Fibroblast of skin of right quadriceps (primary cell): ENCODE data around the gene UNC5A.

Experiments
- DNase-seq: peaks from one replicate; pipeline ENCODE4 v3.0.0-alpha.2; 2013

UNC5A gene

DNA sequence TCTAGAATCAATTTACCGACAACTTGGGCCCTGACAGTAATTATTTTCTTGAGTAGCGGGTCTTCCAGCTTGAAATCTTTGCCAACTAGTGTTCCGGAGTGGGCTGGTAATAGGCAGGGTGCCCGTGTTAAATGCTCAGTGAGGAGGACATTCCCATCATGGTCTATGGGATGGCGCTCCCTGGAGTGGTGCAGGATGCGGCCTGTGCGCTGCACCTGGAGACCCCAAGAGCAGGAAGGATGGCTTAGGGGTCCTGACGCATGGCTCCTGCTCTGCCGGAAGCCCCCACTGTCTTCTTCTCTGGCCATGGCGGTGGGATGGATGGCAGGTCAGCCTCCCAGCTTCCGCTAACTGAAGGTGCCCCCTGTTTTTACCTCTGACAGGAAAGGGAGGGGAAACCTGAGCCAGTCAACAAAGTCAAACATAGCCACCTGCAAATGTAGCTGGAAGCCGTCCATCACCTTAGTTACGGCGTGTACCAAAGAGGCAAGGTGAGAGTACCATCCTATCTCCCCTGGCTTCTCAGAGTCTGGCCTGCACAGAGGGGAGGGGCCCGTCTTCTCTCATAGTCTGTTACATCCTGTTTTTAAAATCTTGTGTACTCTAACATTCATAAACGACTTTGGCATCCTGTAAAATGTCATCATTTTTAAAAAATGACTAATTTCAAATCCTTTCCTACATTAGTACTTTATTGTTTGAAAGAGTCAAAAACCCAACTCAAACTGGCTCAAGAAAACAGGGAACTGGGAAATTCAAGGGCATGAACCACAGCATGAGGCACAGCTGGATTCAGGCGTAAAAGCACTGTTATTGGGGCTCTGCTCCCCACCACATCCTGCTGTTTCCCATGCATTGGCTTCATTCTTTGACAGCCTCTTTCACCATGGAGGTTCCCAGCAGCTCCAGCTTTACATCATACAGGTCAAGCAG lies 28.5 kb upstream of the UNC5A start:
- DNase-seq: no peak

DNA sequence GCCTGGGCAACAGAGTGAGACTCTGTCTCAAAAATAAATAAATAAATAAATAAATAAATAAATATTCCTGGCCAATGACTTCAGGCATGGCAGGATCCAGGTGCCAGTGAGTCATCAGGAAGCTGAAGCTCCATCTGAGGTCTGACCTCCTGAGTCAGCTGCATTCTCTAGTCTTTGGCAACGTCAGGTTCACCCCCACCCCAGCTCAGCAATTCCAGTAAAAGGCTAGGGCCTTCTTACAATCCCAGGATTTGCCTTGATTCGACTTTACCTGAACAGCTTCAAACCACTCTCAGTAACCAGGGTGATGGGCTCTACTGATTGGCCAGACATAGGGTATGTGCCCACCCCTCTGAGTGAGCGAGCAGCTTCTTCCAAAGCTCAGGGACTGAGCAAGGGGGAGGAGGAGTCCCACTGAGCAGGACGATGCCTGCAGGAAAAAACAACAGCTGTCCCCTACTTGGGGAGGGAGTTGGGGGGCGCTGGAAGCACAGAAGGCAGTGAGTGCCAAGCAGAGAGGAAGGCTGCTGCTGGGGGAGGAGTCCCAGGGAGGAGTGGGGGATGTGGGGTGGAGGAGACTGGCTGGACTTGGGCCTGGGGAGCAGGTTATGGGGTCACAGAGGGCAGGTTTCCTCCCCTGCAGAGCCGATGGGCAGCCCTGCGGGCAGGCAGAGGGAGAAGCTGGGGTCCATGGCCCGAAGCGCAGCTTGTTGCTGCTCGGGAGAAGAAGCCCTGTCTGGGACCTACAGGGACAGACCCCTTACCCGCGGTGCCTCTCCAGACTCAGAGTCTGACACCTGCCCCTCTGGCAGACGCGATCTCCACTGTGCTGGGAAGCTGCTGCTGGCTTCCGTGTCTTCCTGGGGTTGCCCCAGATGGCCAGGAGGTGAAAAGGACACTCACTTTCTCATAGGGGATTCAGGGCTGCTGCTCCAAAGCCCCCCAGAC lies 25.9 kb upstream of the UNC5A start:
- DNase-seq: peak; percentile 86

DNA sequence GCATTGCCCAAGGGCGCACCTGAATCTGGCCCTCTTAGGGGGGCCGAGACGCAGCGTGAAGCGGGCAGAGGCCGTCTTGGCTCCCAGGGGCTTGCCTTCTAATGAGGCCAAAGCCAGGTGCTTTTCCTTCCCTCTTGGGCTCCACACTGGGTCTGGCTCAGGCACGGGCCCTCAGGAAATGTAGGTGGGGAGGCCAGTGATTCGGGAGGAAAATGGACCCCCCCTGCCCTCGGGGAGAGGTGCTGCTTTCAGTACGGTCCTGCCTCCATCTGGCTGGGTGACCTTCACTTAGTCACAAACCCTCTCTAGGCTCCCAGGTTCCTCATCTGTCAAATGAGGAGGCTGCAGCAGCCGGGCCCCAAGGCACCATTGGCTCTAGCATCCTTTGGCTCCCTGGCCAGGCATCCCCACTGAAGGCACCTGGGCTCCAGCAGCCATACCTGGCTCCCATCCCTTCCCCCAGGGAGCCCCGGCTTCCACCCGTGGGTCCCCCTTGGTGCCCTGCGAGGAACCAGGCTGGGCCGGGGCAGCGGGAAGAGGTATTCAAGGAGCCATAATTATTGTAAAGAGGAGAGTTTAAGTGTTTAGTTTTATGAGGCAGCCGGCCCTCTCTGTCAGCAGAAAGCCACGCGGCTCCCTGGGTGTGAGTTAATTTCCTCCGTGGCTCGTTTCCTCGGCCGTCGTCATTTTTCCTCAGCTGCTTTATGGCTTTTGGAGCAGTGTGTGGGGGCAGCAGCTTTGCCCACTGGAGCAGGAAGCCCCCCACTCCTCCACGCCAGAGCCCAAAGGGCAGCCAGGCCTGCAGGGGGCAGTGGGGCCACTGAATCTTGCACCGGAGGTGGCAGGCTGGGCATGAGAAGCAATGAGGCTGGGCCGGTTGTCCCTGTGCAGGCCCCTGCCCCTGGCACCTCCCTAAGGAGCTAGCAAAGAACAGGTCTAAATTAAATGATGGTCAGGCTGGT lies 24.9 kb upstream of the UNC5A start:
- no peak for DNase-seq

DNA sequence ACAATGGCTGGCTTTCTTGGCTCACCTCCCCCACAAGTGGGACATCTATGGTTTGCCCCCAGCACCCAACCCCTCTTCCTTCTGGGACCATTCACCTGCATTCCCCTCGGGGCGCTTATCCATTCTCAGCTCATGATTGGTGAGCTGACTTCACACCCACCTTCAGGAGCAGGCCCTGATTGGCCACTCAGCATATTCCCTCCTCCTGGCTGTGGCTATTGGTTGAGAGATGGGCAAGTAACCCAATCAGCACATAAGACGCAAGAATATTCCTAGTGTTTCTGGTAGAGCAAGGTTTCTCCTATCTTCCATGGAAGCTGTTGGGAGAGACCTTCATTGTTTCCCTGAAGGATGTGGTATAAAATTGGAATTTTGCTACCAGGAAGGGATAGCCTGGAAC lies 22.7 kb upstream of the UNC5A start:
- DNase-seq: no peak

DNA sequence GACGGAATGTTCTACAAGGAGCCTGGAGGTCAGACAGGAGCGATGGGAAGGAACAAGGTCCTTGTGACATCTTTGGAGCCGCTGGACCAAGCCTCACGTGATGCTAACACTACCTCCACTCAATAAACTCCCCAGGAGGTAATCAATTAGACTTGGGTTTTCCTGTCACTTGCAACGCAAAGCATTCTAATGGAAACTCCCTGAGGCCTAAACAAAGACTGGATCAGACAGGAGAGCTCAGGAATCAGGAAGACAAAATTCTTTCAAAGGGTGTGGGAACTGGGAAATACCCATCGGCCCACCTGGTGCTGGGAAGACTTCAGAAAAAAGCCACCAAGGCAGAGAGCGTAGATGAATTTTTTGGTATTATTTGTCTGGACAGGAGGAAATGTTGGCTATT lies 22.3 kb upstream of the UNC5A start:
- DNase-seq: no peak

DNA sequence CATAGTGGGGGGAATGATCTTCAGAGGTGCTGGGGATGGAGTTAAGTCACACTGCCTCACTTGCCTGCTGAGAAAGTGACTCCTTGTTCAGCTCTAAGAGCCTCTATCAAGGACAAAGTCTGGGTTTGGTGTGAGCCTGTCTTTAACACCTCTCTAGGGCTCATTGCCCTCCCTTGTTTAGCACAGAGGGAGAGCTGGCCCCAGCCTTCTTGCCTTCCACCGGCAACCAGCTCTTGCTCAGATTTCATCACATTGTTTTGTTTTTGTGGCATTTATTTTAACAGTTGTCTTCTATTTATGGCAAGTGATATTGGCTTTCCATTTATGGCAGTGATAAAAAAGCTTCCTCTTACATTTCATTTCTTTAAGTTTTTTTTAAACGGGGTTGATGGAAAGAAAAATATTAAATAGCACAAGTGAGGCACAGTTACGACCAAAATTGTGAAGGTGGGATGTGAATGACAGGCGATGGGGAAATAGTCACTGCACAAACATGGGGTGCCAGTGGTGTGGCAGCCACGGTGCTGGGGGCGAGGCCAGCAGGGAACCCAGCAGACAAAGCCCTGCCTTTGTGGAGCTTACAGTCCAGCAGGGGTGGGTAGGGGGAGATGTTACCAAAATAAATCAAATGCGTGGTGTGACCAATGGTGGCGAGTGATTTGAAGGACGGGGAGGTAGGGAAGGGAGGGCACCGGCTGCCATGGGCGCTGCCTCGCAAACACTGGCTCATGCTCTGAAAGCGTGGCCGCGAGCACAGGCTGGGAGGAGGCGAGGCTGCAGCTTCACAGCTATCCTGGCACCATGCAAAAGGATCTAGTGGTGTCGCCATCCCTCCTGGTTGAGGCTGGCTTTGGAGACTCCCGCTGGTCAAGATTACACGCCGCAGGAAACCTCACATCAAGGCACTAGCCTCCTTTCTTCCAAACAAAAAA lies 21.2 kb upstream of the UNC5A start:
- no peak for DNase-seq

DNA sequence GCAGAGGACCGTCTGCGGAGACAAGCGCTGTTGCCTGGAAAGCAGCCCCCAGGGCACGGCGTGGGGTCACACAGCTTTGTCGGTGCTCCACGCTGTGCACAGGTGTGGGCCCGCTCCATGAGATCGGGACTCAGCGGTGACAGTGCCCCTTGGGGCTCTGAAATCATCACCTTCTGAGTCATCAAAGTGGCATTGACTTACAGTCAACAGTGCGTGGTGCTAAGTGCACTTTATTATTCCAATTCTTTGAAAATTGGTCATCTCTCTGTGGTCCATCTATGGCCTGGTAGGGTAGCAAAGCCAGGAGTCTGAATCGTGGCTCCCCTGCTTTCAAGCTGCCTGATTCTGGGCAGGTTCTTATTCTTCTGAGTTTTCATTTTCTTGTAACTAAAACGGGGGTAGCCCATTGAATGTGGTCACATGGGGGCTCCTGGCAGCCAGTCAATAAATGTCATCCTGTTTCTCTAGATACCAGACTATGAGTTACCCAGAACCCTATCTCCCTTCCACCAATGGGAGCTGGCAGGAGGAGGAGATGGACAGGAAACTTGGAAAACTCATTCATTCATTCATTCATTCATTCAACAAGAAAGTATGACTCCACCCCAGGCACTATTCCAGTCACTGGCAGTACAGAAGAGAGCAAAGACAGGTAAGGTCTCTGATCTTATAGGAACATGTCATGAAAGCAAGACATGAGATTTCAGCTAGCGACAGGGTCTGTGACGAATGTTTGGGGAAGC lies 20.3 kb upstream of the UNC5A start:
- DNase-seq: no peak

DNA sequence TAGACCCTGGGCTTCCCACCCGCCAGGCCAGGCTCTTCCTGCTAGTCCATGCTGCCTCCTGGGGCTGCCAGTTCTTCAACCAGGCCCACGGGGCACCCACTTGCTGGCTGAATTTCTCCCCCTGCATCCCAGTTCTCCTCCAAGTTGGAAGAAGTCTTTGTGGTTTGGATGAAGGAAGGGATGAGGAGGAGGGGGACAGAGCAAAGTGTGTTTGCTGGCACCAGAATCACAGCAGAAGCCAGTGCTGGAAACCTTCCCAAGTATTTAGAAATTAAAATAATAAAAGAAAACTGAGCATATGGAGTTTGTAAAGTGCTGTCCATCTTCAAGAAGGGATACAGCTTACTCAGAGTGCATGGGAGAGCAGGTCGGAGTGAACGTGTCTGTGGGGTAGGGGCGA lies 19.4 kb upstream of the UNC5A start:
- no peak for DNase-seq

DNA sequence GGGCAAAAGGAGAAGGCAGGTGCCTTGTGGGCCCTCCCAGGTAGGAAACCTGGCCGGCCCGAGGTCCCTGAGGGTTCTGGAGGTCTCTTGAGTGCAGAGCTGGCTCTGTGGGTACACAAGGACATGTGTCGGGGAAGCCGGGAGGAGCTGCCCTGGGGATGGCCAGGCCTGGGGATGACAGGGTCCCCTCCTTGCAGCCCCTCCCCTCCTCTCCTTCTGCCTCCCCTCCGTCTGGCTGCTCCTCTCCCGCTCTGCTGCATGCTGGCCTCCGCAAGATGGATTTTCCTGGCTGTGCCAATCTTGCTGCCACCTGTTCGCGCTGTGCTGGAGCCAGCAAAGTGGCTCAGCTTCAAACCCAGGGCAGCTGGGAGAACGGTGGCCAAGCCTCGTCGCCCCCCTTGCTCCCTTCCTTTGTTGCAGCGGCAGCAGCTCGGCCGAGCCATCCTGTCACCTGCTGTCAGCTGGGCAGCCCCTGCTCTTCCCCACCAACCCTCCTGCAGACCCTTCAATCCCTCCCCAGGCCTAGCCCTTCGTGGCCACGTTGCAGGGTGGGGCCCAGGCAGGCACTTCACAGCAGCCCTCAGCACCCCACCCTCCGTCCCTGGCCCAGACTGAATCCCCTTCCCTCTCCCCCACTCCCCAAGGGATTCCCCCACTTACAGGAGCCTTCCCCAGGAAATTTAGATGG lies 17.6 kb upstream of the UNC5A start:
- no peak for DNase-seq

DNA sequence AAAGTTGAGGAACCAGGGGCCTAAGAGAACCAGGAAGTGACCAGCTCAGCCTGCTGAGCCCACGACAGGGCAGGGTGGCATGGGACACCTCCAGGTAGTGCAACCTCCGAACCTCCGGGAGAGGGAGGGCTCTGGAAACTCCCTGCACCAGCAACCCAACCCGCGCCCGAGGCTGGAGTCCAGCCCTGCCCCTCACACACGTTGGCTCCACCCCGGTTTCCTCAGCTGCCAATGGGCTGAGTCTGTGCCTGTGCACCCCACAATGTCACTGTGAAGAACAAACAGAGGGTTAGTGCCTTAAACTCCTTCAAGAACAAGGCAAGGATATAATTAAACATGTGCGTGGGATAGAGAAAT lies 17.0 kb upstream of the UNC5A start:
- no peak for DNase-seq

DNA sequence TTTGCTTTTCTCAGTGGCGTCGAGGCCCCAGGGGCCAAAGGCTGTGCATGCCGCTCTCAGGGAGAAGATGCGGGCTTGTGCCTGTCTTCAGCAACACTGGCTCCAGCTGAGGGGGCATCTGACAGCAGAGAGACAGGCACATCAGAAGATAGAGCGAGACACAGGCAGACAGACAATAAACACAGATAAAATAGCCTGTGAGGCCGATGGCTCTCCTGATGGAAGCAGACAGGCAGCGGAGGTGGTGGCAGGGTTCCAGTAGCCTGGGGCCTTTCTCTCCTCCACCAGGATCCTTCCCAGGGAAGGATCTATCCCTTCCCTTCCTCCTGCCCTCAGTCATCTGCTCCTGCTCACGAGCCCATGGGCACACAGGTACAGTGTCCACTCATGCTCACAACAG lies 16.6 kb upstream of the UNC5A start:
- DNase-seq: no peak

DNA sequence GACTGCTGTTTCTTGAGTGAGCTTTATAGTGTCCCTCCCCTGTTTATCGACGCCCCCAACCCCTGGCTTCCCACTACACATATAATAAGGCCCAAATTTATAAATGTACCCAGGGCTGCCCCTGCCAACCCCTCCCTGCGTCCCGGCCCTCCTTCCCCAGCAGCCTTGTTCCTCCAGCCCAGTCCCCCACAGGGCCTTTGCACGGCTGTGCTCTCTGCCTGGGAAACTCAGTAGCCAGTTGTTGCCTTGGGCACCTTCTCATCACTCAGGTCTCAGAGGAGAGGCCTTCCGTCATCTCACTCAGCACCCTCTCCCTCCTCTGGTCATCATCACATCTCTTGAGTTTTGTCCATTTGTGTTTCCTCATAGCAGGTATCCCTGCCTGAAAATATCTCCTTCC lies 15.8 kb upstream of the UNC5A start:
- DNase-seq: no peak

DNA sequence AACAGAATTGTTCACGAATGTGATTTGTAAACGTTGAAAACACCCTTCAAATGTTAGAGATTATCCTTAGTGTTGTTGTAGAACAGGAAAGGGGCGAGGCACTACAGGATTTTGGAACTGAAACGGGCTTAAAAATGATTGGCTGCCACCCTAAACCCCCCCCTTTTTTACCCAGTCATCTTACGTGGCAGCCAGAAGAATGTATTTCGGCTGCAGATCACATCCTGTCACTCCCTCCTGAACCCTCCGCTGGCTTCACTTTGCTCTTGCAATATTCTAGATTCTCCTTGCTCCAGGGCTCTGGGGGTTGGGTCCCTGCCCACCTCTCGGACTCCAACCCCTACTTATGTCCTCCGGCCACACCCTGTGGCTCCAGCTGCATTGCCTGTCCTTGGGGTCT lies 13.9 kb upstream of the UNC5A start:
- DNase-seq: peak; percentile 7

DNA sequence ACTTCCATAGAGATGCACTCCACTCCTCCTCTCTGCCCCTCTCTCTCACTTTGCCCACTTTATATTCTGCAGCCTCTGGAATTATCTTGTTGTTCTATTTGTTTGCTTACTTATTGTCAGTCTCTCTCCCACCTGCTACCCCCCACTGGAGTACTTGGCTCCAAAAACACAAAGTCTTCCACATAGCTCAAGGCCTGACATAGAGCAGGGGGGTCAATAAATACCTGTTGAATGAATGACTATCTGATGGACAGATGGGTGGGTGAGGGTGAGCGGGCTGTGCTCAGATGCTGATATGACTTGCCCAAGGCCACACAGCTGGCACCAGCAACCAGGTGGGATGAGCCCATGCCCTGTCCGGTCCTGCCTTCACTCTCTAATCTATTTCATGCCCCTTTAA lies 13.4 kb upstream of the UNC5A start:
- no peak for DNase-seq

DNA sequence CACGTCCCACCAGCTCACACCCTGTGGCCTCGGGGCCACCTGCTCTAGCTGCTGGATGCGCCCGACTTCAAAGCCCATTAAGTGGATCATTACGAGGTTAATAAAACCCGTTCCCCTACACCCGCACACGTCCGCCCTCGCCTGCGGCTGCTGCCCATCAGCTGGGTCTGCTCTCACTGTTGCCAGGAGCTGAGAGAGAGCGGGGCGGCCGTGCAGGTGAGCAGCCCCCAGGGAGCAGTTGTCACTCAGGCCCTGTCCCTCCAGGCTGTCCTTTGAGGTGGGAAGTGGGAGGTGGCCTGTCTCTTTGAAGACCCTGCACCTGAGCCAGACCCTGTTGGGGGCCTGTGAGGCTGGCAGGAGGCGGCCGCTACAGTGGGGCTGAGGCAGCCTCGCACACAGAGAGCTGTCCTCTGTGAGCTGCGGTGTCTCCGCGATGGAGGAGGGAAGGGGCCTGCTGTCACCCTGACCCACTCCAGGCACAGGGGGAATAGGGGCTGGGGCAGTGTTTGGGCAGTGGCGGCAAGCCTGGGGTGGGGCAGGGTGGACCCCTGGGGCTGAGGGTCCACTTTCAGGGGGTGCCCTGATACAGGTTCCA lies 12.8 kb upstream of the UNC5A start:
- no peak for DNase-seq

DNA sequence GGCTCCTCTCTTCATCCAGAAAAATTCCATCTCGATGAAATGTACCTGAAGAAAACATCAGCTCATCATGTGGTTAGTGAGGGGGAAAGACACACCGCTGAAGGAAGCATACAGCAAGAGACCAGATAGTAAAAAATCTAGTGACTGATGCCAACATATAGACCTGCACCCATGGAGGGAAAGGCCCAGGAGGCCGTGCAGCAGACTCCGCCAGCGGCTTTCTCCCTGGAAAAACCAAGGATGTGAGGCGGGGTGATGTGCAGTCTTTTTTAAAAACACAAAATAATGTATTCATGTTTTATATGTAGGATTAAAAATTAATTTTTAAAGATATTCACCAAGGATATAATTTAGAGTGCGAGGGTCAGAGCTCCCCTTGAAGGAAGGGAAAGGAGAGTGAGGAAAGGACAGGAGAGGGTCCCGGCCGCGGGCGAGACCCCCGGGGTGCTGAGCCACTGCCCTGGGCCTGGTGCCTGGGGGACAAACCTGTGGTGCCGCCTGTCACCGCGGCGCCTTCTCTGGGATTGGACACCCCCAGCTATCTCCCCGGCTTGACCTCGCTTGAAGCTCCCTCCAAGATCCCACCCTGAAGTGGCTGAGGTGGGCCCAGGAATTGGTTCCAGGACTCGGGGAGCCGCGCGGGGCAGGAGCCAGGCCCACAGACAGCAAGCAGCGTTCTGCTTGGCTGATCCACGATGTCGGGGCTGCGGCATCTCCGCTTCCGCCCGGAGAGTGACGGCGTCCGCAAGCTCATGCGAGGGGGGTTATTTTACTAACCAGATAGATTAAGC lies 12.1 kb upstream of the UNC5A start:
- DNase-seq: no peak

DNA sequence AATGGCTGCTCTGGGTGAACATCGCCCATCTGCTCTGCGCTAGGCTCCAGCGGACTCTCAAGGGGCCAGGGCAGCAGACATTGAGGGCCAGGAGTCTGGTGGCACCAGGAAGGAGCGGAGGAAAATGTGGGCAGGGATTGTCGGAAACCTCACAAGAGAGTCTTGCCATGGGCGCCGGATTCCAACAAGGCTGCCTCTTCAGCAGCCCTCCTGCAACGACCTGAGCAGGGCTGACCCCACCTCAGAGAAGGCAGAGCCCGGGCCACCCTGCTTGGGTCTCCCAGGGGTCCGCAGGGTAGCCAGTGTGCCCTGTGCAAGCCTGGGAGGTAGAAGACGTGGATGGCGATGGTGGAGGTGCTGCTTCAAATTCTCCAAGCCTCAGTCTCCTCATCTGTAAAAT lies 11.4 kb upstream of the UNC5A start:
- DNase-seq: no peak

DNA sequence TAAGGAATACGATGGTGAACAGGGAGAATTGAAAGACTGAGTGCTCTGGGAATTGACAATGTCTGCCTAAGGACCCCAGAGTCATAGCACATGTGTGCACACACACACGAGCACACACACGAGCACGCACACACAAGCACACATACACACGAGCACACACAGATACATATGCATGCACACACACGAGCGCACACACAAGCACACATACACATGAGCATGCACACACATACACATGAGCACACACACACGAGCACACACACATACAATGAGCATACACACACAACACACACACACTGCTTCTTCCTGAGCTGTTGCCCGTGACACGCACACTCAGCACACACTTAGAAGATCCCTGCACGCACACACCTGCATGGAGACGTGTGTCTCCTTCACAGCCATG lies 10.9 kb upstream of the UNC5A start:
- no peak for DNase-seq

DNA sequence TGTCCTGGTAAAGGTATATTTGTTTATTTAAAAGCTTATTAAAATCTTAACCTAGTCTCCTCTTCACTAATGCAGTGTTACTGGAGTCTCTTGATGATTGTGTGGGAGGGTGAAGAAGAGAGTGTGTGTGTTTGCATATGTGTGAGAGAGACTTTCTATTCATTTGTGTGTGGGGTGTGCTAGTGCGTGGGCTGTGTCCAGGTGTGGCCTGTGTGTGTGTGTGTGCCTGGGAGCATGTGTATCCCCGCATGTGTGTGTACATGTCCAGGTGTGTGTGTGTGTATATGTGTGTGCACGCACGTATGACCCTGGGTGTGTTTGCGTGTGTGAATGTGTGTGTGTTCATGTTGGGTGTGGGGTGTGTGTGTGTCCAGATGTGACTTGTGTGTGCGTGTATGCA lies 10.3 kb upstream of the UNC5A start:
- DNase-seq: no peak
